Measurements from ENCODE around the gene P3H4.
"Not testable (repeated sequence)": the region's sequence is repeated elsewhere in the genome, so short reads cannot be mapped to it uniquely, and the experiment has no call there.

Gene P3H4

DNA sequence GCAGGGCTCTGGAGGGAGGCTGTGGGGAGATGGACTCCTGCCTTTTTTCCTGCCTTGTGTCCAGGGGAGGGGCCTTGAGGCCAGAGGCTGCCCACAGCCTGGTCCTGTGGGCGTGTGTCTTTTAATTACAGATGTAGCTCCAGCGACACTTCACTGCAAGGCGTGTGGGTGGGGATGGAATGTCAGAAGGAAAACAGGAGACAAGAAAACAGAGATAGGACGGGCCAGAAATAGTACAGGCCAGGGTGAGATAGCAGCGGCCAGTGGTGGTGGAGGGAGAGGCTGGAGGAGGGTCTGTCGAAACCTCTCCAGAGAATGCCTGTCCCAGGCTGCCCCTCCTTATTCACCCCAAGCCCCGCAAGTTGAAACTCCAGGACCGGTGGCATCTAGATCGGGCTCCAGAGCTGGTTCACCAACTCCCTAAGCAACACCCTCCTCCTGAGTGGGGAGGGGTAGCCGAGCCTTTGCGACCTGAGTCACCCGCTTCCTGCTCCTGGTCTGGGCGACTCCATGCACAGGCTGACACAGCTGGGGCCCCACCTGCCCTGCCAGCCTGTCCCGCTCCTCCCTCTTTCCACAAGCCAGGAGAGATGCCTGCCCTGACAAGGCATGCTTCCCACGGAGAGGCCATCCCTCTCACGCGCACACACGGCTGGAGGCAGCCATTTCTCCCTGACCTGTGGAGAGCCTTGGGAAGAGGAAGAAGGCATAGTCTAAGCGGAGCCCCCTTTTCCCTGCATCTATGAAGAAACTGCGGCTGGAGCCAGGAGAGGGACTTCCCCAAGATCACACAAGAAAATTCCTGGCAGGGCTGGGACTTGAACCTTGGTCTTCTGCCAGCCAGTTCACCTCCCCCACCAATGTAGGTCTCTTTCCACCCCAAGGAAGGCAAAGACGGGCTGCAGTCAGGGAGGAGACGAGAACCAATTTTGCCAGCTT lies 18.6 kb downstream of the P3H4 start:
- DNase-seq (ENCODE audit: low read depth), result no peak

DNA sequence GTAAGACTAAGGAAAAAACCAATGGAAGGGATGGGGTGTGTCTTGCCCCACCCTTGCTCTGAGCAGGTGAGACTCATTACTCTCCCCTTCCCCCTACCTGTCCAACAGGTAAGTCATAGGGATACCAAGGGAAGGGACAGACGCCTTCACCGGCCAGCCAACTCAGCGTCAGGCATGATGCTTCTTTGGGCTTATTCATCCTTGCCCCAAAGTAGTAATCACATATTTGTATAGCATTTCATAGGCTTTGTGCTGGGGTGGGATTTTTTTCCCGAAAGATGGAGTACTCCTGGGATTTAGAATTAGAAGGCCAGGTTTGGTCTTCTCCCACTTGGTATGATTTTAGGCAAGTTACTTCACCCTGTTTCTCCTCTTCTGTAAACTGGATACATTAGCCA lies 24.7 kb downstream of the P3H4 start:
- DNase-seq (ENCODE audit: low read depth), result no peak

DNA sequence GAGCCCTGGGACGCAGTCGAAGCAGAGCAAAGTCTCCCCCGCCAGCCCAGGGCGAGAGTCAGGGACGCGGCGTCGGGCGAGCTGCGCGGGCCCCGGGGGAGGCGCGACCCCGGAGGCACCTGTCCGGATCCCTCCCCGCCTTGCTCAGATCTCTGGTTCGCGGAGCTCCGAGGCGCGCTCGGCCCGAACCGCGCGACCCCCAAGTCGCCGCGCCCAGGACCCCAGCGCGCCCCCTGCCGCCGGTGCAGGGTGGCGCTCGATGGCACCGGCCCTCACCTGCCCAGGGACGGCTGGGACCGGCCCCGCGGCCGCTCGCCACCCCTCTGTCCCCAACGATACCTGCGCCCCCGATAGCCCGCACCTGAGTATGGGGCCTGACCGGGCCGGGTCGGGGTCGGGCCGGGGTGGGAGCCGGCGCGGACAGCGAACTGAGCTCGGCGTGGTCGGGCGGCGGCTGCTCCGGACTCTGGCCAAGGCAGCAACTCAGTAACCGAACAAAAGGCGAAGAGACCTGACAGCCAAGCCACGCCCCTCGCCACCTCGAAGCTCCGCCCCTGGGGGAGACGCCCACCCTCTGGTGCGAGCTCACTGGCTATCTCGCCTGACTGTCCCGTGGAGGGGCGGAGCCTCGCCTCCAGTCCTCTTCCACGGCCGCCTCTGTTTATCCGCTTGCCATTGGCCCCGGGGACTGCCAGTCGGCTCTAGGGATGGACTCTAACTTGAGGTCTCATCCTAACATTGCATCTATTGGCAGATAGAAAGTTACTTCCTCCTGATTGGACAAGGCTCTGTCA lies 25.3 kb downstream of the P3H4 start, which contains the start of gene JUP:
TSS of gene JUP (minus strand) at position 485 of the 794 bp plus-strand sequence. CDS start 14,857 bp downstream, outside the sequence.
- peak; percentile 79 for DNase-seq (ENCODE audit: low read depth)

DNA sequence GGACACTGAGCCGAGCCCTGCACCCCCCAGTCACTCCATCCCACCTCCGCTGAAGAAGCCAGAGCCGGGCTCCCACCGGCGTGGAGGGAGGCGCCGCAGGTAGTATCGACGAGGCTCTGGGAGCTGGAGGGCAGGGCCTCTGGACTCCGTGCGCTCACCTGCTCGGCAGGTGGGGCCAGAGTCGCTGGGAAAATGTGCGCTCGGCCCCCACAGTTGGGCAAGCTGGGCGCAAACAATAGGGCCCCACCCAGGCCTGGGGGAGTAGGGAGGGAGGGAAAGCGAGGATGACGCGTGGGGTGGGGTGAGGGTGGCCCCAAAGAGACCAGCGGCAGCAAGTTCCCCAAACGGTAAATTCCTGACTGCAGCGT lies 25.9 kb downstream of the P3H4 start:
- DNase-seq (ENCODE audit: low read depth), result no peak

DNA sequence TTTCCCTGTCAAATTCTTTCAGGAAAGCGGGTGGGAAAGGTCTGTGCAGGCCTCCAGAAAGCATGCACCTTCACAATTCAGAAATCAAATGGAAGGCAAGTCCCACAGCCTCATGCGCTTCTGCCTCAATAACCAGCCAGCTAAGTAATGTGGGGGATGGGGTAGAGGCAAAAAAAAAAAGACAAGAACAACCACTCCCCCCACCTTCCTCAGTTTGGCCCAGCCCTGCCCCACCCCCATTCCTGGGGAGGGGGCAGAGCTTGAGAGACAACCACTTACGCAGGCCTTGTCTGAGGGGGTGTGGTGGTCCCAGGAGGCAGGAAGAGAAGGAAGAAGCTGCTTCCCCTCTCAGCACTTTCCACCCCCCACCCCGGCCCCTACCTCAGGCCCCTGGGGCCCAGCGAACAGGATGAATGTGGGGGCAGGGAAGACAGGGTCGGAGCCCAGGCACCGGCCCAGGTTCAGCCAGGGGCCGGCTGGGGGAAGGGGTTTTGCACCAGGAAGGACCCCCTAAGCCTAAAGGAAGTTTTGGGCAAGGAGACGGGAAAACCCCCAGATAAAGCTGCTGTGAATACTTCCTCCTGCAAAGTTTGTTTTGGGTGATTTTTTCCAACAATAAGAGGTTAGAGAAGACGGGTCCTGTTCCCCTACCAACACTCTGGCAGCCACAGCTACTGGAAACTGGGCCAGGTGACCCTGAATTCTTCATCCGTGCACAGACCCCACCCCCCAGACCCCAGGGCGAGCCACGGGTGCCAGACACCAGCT lies 26.5 kb downstream of the P3H4 start:
- DNase-seq (ENCODE audit: low read depth), result no peak

DNA sequence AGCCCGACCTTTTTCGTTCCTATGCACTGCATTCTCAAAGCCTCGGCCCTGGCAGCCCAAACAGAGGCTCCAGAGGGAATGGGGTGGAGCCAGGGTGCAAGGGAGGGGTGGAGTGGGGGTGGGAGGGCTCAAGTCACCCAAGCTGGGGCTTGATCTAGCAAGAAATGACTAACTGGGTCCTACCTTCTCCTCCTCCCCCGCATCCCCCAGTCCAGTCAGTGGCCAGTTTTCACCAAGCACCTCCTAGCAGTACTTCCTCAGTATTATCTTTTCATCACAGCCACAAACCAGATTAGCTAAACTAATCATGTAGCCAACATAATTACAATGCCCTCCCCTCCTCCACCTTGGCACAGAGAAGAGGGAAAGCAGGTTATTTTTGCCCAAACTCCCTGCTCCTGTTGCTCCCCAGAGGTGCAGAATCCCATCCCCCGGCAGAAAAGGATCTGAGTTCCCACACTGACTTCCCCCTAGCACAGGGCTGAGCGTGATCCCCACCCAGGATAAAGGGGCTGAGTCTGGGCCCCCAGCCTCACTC lies 27.5 kb downstream of the P3H4 start:
- no peak for DNase-seq (ENCODE audit: low read depth)

DNA sequence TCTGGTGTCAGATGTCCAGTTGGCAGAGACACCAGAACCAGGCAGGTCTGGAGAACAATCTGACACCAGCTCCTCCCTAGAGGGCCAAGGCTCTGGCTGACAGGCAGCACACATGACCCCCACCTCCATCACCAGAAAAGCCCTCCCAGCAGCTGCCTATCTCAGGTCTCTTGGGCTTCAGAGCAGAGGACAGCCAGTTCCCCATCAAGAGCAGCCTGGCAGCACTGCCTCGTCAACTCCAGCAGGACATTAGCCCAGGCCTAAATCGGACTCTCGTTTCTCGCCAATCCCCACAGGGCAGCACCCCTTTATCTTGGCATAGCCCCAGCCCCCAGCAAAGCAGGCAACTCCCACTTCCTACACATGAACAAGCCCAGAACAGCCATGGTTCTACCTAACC lies 29.6 kb downstream of the P3H4 start:
- no peak for DNase-seq (ENCODE audit: low read depth)

DNA sequence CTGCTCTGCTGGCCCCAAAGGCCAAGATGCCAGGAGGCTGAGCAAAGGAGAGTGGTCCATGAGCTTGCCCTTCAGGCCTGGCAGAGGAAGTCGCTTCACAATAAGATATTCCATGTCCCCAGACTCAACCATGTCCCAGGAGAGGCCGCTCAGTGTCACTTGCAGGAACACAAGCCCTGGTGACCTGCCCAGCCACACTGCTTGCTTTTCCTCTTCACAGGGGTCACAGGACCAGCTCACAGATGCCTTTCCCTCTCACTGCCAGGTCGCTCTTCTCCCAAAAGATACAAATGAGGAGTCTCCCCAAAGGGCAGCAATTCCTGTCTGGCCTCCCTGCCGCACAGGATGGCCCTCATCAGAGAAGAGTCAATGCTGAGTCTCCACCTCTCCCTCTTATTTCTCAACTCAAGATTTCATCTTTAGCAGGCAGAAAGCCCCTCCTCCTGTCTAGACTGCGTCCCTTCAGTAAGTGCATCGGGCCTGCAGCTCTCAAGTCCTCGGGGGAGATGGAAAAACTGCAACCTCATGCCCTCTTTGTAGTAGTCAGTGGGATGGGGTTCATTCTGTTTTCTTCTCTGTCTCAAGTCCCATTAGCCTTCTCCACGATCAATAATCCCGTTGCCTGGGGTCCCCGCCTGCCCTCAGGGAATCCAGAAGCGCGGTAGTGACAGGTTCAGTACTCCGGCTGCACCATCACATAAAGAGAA lies 30.2 kb downstream of the P3H4 start:
- no peak for DNase-seq (ENCODE audit: low read depth)

DNA sequence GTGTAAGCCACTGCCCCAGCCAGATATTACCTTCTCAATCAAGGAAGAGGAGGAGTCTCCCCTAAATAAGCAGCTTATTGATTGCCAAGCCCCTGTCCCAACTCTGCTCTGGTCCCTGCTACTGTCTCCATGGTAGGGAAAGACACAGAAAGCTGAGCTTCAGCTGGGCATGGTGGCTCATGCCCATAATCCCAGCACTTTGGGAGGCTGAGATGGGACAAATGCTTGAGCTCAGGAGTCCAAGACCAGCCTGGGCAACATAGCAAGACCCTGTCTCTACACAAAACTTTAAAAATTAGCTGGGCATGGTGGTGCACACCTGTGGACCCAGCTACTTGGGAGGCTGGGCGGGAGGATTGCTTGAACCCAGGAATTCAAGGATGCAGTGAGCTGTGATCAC lies 31.8 kb downstream of the P3H4 start:
- no peak for DNase-seq (ENCODE audit: low read depth)

DNA sequence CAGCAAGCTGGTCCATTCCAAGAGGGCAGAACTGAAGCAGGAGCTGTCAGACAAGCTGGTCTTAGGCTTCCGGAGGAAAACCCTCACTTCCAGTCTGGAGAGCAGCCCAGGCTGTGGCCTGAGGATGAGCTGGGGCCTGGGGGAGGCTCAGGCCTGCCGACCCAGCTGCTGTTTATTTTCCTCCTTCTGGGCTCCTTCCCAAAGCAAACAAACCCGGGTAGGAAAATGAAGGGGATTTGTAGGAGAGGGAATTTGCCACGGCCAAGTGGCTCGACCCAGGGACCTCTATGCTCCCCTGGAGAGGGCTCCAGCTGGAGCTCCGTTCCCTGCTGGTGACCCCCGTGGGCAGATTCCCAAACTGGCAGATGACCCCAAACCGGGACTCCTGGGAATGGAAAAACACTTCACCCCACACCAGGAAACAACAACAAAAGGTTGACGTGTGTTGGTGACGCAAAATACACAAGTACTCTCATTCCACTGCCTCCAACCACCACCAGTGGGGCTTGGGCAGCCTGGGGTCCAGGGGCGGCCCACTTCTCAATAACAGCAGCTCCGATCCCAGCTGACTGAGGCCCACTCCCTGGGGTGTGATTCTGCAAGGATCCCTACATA lies 34.1 kb downstream of the P3H4 start:
- no peak for DNase-seq (ENCODE audit: low read depth)

DNA sequence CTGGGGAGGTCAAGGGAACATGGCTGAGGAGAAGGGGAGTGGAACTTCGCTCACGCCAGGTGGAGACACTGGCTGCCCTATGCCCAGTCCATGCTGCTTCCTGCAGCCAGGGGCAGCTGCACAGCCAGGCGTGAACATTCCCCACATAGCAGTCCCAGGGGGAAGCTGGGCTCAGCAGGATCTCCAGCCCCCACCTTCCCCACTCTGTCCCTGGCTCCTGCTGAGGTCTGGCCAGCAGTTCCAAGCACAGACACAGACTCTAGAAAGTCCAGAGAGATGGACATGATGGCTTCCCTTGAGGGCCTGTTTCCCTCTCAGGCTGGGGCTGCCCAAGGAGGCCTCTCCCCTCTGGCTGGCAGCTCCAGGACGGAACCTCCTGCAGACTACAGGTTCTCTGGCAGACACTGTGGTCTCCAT lies 34.6 kb downstream of the P3H4 start:
- no peak for DNase-seq (ENCODE audit: low read depth)

DNA sequence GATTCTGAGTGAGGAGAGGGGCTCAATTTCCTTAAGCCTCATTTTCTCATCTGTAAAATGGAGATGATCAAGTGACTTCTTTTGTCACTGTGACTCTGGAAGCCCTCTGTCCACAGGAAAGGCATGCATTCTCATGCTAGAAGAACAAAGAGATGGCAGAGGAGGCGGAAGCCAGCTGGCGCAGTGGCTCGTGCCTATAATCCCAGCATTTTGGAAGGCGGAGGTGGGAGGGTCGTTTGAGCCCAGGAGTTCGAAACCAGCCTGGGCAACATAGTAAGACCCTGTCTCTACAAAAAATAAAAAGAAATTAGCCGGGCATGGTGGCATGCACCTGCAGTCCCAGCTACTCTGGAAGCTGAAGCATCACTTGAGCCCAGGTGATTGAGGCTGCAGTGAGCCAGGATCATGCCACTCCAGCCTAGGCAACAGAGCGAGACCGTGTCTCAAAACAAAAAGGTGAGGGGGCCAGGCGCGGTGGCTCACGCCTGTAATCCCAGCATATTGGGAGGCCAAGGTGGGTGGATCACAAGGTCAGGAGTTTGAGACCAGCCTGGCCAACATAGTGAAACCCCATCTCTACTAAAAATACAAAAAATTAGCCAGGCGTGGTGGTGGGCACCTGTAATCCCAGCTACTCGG lies 35.4 kb downstream of the P3H4 start:
- not testable (repeated sequence) for DNase-seq (ENCODE audit: low read depth)

DNA sequence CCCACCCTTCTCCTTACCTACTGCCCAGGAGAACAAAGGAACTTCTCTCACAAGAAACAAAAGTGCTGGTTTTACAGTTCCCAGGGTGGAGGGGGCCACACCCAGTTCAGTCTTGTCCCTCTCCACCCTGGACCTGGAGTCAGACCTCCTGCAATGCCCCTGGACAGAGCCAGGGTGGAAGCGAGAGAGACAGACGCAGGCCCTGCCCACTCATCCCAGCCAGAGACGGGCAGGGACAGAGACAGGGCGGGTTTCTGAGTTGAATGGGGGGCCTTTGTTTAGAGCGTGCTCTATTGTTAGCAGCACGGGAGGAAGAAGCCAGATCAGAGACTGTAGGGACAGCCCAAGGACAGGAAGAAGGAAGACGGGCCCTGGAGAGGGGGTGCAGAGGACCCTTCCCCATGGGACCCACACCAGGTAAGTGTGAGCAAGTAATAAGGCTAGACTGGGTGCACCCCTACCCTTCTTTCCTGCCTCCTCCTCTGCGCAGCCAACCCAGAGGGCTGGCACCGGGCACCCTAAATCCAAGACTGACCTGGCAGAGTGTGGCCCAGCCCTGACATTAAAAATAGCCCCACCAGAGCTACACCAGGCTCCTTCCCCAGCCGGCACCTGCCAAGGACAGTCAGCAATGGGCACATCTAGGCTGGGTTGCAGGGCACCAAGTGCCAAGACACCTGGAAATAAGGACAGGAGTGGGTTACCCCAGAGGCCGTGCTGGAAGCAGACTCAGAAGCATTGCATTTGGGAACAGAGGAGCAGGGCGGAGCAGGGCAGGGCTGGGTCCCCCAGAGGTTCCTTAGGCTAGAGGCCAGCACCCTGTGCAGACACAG lies 36.1 kb downstream of the P3H4 start:
- DNase-seq (ENCODE audit: low read depth), result no peak

DNA sequence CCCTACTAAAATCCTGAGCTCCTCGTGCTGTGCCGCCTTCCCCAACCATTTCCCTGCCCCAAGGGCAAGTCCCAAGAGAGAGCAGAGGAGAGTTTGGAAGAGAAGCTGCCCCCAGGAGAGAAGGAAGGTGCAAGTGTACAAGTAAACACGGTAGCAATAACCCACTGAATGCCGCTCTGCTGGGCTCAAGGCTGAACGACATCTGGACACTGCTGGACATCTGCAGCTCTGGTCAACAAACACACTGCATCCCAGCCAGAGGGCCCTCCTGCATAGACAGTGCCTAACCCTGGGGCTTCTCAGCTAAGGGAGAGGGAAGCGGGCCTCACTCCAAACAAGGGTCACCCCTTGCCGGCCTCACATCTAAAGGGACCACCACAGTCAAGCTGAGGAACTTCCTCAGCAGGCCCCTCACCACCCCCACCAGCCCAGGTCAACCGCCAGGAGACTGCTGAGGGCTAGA lies 38.0 kb downstream of the P3H4 start:
- no peak for DNase-seq (ENCODE audit: low read depth)

DNA sequence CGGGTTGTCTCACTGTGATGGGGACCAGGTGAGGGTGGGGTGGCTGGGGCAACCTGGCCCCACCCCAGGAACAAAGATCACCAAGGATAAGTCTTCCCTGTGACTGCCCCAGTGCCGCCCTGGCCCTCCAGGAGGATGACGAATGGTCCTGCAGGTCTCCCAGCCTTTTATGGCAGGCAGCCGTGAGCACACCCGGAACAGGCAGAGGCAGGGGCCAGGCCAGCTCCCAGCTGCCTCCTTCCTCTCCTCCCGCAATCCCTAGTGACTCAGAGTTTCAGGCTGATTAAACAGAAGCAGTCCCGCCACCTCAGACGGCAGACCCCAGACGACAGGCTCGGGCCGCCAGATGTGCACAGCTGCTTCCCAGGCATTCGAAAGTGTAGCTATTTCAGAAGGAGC lies 38.6 kb downstream of the P3H4 start:
- no peak for DNase-seq (ENCODE audit: low read depth)

DNA sequence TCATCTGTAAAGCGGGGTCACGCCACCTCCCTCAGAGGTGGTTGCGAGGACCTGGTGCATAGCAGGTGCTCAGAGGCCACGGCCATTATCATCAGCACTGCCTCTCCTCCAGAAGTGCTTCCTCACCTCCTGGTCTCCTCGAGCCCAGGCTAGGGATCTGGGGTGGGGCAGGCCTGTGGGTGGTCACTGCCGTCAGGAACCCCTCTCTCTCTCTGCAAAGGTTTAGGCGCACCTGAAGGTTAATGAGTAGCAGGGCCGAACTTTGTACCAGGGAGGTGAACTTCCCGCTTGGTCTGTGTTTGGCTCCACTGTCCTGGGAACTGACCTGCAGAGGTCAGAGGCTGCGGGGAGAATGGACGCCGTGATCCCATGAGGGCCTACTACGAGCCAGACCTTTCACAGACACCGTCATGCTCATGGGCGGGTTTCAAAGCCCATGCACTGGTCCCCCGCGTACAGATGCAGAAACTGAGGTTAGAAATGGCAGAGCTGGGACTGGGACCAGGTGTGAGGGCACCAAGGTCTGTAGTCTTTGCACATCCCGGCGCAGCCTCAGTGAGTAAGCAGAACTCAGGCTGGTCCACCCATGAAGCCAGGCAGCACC lies 39.1 kb downstream of the P3H4 start:
- no peak for DNase-seq (ENCODE audit: low read depth)

DNA sequence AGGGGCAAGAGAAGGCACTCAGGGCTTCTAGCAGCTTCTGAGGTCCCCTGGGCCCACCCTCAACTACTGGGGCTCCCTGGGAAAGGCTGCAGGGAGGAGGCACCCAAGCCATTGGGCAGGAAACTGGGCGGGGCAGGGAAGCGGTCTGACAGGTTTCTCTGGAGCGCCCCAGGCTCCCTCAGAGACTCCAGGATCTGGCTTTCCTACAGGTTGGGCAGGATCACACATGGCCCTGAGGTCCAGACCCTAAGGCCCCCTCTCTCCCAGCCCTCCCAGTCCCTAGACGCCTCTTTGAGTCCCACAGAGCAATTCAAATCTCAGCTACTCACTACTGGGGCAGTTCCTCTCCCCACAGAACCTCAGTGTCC lies 39.5 kb downstream of the P3H4 start:
- no peak for DNase-seq (ENCODE audit: low read depth)

DNA sequence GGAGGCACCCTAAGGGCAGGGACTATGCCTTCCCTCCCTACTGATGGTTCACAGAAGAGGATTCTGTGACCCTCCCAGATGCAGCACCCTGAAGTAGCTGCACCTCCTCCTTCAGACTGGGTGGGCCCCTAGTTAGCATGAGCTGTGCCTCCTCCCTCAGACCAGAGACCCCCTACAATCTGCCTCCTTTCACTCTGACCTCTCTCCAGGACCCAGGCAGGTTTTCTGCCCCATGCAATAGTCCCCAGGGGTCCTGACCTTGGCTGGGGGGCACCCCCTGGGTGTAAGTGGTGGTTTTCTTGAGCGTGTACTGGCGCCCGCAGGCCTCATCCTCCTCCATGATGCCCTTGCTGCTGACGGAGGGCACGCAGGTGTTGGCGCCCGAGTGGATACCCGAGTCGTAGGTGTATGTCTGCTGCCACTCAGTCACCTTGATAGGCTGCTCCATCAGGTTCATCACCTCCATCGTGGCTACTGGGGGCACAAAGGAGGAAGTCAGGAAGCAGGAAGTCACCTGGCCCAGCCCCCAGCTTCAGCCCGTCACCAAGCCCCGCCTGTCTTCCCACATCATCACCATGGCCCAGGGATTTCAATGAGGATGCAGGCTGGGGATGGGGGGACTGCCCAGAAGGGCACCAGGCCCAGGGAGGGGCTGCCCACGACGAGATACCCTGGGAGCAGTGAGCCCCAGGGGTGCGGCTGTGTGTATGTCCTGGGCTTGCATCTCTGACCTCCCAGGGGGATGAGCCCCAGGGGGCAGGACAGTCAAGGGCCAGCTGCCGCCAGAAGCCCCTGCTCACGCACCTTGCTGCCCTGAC lies 40.2 kb downstream of the P3H4 start:
- DNase-seq (ENCODE audit: low read depth), result no peak
